ENCODE measurements around the gene TAF1B. TPM values are rescaled to one million over a fixed set of nuclear protein-coding genes. Genes with fewer than 3 reads are reported as not detected.
A peak's percentile ranks its signal among the peaks of the same experiment; 100 is the strongest.

TAF1B gene
- total RNA-seq, 4 donors from 2014 or later: 0.80 to 18.9 (median 4.4) TPM; not detected in 1

DNA sequence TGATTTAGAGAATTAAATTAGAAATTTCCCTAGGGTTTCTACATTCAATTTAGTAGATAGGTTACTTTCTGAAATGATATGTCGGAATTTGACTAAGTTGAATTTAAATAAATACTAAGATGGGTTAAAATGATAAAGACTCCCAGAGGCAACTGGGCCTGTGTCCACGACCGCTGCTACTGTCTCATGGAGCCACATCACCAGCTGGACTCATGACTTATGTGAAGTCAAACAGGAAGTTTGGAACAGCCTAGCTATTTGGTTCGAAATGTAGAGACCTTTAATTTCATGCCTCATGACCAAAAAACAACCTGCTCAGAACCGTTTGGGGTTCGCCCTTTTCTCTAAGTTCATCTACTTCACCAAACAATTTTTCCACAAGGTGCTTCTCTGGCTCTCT, 130.4 kb downstream of the TAF1B start:
- intact Hi-C loops (cut with DNase I; ENCODE audit: low total_unique reads) (no loop called here), in situ Hi-C loops (cut with MboI; ENCODE audit: low pct_ligation_motif_present in 1 of 4, low pct_unique_long_range_greater_than_20kb in 1 of 4, low sequenced_read_pairs in 3 of 4) (no loop called here)
- Histone ChIP-seq H3K27ac (no peak overlapping the region), H3K4me1 (peaks cover 0 to 20% (median 12%) of the 10 kb centered on the region in 4 donors), H3K4me3 (no peak overlapping the region), H3K9me3 (no peaks in the 10 kb centered on the region), H3K27me3 (no peaks in the 10 kb centered on the region), H3K36me3 (no peaks in the 10 kb centered on the region)
- TF ChIP-seq, protein P1, sequence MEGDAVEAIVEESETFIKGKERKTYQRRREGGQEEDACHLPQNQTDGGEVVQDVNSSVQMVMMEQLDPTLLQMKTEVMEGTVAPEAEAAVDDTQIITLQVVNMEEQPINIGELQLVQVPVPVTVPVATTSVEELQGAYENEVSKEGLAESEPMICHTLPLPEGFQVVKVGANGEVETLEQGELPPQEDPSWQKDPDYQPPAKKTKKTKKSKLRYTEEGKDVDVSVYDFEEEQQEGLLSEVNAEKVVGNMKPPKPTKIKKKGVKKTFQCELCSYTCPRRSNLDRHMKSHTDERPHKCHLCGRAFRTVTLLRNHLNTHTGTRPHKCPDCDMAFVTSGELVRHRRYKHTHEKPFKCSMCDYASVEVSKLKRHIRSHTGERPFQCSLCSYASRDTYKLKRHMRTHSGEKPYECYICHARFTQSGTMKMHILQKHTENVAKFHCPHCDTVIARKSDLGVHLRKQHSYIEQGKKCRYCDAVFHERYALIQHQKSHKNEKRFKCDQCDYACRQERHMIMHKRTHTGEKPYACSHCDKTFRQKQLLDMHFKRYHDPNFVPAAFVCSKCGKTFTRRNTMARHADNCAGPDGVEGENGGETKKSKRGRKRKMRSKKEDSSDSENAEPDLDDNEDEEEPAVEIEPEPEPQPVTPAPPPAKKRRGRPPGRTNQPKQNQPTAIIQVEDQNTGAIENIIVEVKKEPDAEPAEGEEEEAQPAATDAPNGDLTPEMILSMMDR (IDR thresholded peaks at IDR 0.05): no peak
- no peak for TF ChIP-seq EP300 (IDR thresholded peaks at IDR 0.05; ENCODE audit: low read depth)
- TF ChIP-seq POLR2AphosphoS5 (IDR thresholded peaks at IDR 0.05): no peak
- TF ChIP-seq POLR2A (IDR thresholded peaks at IDR 0.05): no peak
- DNase-seq: no peak
- 76 to 82% methylated on average over 3 to 6 of the region's 6 CpGs for WGBS, 2 donors (ENCODE audit: low coverage in 1 of 2)

DNA sequence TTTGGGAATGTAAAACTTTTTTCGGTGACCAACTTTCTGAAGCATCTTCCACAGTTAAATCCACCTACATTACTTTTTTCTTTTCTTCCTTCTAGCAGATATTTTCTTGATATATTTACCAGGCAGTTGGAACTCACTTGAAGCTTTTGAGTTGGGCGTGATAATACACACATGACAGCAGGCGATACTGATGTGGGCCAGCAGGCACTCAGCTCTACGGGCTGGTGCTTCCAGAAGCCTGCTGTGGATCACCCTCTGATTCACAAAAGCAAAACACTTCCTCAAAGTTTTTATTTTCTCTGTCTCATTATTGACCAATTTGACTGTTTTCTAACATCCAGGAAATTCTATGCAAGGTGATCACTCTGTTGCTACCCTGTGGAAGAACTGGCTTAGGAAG, 131.1 kb downstream of the TAF1B start:
- peaks cover 0 to 20% (median 12%) of the 10 kb centered on the region in 4 donors for H3K4me1 ChIP-seq
- H3K9me3 ChIP-seq: no peaks in the 10 kb centered on the region
- TF ChIP-seq EP300 (IDR thresholded peaks at IDR 0.05; ENCODE audit: low read depth): no peak
- TF ChIP-seq POLR2AphosphoS5 (IDR thresholded peaks at IDR 0.05): no peak
- TF ChIP-seq, protein P1 (IDR thresholded peaks at IDR 0.05): no peak
- TF ChIP-seq POLR2A (IDR thresholded peaks at IDR 0.05): no peak
- no peaks in the 10 kb centered on the region for H3K36me3 ChIP-seq
- intact Hi-C loops (cut with DNase I; ENCODE audit: low total_unique reads) (no loop called here), in situ Hi-C loops (cut with MboI; ENCODE audit: low pct_ligation_motif_present in 1 of 4, low pct_unique_long_range_greater_than_20kb in 1 of 4, low sequenced_read_pairs in 3 of 4) (no loop called here)
- H3K27me3 ChIP-seq: no peaks in the 10 kb centered on the region
- no peak overlapping the region for H3K4me3 ChIP-seq
- 82 to 88% methylated on average over 4 of the region's 4 CpGs for WGBS, 2 donors (ENCODE audit: low coverage in 1 of 2)
- no peak for DNase-seq
- peak overlapping the region in 2 of 4 donors; percentile 37 to 58 for H3K27ac ChIP-seq

DNA sequence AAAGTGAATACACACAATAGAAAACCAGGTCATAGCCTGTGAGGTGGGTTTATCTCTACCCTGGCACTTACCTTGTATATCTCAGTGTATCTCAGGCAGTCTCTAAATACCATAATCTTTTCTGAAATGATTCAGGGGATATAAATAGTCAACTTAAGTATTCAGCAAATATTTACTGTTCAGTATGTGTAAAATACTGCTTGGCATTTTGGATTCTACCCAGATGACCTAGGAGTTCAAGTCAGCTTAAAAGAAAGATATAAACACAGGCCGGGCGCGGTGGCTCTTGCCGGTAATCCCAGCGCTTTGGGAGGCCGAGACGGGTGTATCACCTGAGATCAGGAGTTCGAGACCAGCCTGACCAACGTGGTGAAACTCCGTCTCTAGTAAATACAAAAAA, 132.1 kb downstream of the TAF1B start:
- Histone ChIP-seq H3K4me3 (no peak overlapping the region), H3K27me3 (no peaks in the 10 kb centered on the region), H3K4me1 (peaks cover 0 to 20% (median 12%) of the 10 kb centered on the region in 4 donors), H3K27ac (peak overlapping the region in 3 of 4 donors; percentile 37 to 58 (median 57)), H3K9me3 (no peaks in the 10 kb centered on the region), H3K36me3 (no peaks in the 10 kb centered on the region)
- no peak for DNase-seq
- in situ Hi-C loops (cut with MboI; ENCODE audit: low pct_ligation_motif_present in 1 of 4, low pct_unique_long_range_greater_than_20kb in 1 of 4, low sequenced_read_pairs in 3 of 4): no loop called here
- no peak for TF ChIP-seq POLR2A (IDR thresholded peaks at IDR 0.05)
- no peak for TF ChIP-seq POLR2AphosphoS5 (IDR thresholded peaks at IDR 0.05)
- TF ChIP-seq, protein P1 (IDR thresholded peaks at IDR 0.05): no peak
- TF ChIP-seq EP300 (IDR thresholded peaks at IDR 0.05; ENCODE audit: low read depth): no peak
- 40 to 42% methylated on average over 3 to 10 of the region's 10 CpGs for WGBS, 2 donors (ENCODE audit: low coverage in 1 of 2)
- intact Hi-C loops (cut with DNase I; ENCODE audit: low total_unique reads): no loop called here

DNA sequence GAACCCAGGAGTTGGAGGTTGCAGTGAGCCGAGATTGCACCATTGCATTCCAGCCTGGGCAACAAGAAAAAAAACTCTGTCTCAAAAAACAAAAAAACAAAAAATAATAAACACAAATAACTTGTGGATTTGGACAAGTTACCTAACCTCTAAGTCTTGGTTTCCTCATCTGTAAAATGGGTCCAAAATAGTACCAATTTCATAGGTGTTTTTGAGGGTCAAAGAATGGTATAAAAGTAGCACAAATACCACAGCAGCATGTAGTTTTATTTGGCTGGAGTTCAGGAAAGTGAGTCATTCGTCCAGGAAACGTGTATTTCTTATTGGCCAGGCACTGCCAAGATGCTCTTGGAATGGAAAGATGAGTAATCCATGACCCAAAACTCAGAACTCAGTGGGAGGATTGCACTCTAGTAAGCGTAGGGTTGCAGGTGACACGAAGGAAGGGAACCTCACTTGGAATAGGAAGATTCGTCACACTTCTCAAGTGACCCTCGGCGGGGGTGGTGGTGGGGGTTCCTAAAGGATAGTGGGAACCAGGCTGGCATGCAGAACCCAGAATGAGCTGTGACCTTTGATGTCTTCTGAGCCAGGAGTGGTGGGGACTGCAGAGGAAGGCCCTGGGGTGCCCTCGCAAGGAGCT, 132.7 kb downstream of the TAF1B start:
- H3K27me3 ChIP-seq: no peaks in the 10 kb centered on the region
- peaks cover 0 to 20% (median 12%) of the 10 kb centered on the region in 4 donors for H3K4me1 ChIP-seq
- H3K9me3 ChIP-seq: no peaks in the 10 kb centered on the region
- DNase-seq: no peak
- no peak overlapping the region for H3K4me3 ChIP-seq
- peak overlapping the region in 3 of 4 donors; percentile 37 to 58 (median 57) for H3K27ac ChIP-seq
- in situ Hi-C loops (cut with MboI; ENCODE audit: low pct_ligation_motif_present in 1 of 4, low pct_unique_long_range_greater_than_20kb in 1 of 4, low sequenced_read_pairs in 3 of 4) (no loop called here), intact Hi-C loops (cut with DNase I; ENCODE audit: low total_unique reads) (no loop called here)
- peak in 2 of 3 donors; percentile 46 to 63 for TF ChIP-seq POLR2AphosphoS5 (IDR thresholded peaks at IDR 0.05)
- TF ChIP-seq POLR2A (IDR thresholded peaks at IDR 0.05): no peak
- TF ChIP-seq, protein P1 (IDR thresholded peaks at IDR 0.05): no peak
- H3K36me3 ChIP-seq: no peaks in the 10 kb centered on the region
- WGBS, 2 donors (ENCODE audit: low coverage in 1 of 2): 27 to 56% methylated on average over 6 to 9 of the region's 9 CpGs

Data from transverse colon (tissue), 4 donors.